Left renal pelvis (tissue), 4 donors: ENCODE results near the gene SCGB1A1. TPM values are rescaled to one million over a fixed set of nuclear protein-coding genes. Genes with fewer than 3 reads are reported as not detected.
A peak's percentile ranks its signal among the peaks of the same experiment; 100 is the strongest.
"Not testable (repeated sequence)": the region's sequence is repeated elsewhere in the genome, so short reads cannot be mapped to it uniquely, and the experiment has no call there.

Experiments used
- DNase-seq, 4 donors: peaks; one replicate each; pipeline ENCODE4 v3.0.0-alpha.2; 2013; ENCODE audit warnings: low read depth in 4 of 4, low spot score in 3 of 4
- polyA plus RNA-seq, 4 donors: library from polyadenylated mRNA; unstranded; fragments of 120-200 nt; gene quantifications; one replicate each; pipeline ENCODE4 v1.2.1, GENCODE V29; 2013; ENCODE audit not compliant: insufficient read length in 4 of 4

The SCGB1A1 gene, protein sequence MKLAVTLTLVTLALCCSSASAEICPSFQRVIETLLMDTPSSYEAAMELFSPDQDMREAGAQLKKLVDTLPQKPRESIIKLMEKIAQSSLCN
- polyA plus RNA-seq, result not detected

GRCh38 chr11:62418733-62419132 is at the start of gene SCGB1A1:
Gene SCGB1A1 (plus strand): TSS chr11:62419033. CDS start chr11:62419096, 63 bp downstream.
- no peak for DNase-seq

GRCh38 chr11:62370743-62371440 is 47.9 kb upstream of the SCGB1A1 start:
- DNase-seq, result no peak

GRCh38 chr11:62372871-62373270 is 46.0 kb upstream of the SCGB1A1 start:
- DNase-seq, result no peak

DNA sequence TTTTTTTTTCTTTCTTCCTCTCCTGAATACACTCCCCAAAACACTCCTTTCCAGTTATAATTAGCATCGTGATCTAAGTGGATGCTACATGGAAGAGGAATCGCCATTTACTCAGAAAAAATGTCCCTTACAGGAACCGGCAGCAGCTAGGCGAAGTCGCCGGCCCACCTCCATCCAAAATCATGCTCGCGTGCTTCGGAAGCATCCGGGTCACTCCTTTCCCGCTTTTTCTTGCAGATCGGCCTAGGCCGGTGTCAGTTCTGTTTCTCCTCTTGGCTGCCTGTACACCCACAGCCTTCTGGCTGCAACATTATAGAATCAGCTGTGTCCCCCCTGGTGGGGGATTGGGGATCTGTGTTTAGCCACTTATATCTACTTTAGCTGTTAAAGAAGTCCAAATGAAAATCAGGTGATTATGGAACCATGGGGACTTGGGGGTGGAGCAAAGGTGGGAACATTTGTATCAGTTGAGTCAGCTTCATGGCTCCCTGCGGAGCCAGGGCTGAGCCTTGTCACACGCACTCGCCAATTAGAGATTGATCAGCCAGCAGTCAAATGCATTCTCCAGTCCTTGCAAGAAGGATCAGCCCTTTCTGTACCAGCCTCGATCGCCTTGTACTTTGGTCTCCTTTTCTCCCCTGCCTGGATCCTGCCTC is 45.2 kb upstream of the SCGB1A1 start:
- no peak for DNase-seq

GRCh38 chr11:62374801-62375200 is 44.0 kb upstream of the SCGB1A1 start:
- no peak for DNase-seq

- not testable (repeated sequence) for DNase-seq
These were observed 40.3 kb upstream of the SCGB1A1 start for GRCh38 chr11:62378459-62379063.

DNA sequence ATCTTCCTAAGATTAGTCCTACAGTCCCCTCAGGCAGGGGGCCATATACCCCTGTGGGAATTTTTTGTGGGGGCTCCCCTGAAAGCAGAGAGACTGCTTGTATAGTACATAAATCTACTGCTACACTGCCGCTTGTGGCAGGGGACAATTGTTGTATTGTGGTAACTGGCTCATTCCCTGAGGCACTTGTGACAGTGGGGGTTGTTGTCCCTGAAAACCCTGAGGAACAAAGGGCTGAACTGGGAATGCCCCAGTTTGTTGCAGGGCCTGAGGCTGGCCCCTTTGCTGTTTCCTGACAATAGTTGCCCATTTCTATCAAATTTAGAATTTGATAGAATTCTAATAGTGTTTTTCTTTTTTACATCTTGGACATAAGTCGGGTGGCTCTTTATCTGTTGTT is 39.2 kb upstream of the SCGB1A1 start:
- not testable (repeated sequence) for DNase-seq

- DNase-seq, result peak in 2 of 4 donors; percentile 37 to 52
These were observed 38.0 kb upstream of the SCGB1A1 start for GRCh38 chr11:62380821-62381245.

- DNase-seq, result no peak
These were observed 35.0 kb upstream of the SCGB1A1 start for GRCh38 chr11:62383822-62384221.

GRCh38 chr11:62386083-62386482 is 32.8 kb upstream of the SCGB1A1 start:
- DNase-seq, result not testable (repeated sequence)

GRCh38 chr11:62387381-62387780 is 31.5 kb upstream of the SCGB1A1 start:
- no peak for DNase-seq

- no peak for DNase-seq
These were observed 29.8 kb upstream of the SCGB1A1 start for GRCh38 chr11:62388999-62389398.

GRCh38 chr11:62390237-62390636 is 28.6 kb upstream of the SCGB1A1 start:
- no peak for DNase-seq

DNA sequence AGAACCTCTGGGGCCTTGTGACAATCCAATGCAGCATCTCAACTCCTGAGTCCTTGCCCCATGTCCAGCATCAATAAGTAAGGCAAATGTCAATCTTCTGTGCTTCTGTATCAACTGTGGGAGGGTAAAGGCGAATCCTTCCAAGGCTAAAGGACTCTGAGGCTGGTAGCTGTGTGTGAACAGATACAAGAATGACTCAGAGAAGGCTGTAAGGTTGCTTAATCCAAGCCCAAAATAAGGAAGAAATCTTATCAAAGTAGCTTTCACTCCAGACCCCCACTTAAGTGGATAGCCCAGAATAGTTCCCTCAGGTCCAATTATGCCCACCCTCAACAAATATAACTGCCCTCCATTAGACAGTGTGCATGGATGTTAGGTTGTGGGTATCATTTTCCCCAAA is 28.1 kb upstream of the SCGB1A1 start:
- DNase-seq, result no peak

- DNase-seq, result no peak
These were observed 27.0 kb upstream of the SCGB1A1 start for GRCh38 chr11:62391642-62392425.

DNA sequence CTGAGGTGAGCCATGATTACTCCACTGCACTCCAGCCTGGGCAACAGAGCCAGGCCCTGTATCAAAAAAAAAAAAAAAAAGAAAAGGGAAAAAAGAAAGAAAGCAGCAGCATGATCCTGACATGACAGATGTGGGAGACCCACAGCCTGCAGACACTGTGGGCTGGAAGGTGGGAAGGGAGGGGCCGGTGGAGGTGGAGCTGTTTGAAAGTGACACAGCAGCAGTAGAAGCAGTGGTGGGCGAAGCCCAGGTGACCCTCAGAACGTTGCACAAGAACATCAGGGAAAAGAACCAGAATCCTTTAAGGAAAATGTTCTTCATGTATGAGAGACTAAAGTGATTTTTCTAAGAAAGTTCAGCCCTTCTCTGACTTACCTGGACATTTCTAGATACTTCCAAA is 26.3 kb upstream of the SCGB1A1 start:
- no peak for DNase-seq

GRCh38 chr11:62393061-62393611 is 25.7 kb upstream of the SCGB1A1 start:
- DNase-seq, result no peak

DNA sequence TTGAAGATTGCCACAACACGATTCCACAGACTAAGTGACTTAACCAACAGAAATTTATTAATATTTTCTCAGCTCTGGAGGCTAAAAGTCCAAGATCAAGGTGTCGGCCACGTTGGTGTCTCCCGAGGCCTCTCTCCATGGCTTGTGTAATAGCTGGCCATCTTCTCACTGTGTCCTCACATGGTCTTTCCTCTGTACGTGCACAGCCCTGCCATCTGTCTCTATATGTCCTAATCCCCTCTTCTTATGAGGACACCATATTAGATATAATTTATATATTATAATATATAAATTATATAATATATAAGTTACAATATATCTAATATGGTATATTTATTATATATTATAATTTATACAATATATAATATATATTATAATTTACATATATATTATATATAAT is 25.1 kb upstream of the SCGB1A1 start:
- no peak for DNase-seq

- DNase-seq, result peak; percentile 70 to 73 (median 72)
These were observed 23.9 kb upstream of the SCGB1A1 start for GRCh38 chr11:62394825-62395538.
